Activated naive CD4-positive, alpha-beta T cell treated with anti-CD3 and anti-CD28 coated beads for 36 hours (primary cell): ENCODE measurements around the gene LGALS14. TPM values are rescaled to one million over a fixed set of nuclear protein-coding genes. Genes with fewer than 3 reads are reported as not detected.

Experiments used
- CTCF ChIA-PET: fragments of 350-600 bp; sonication (Branson Sonifier 250); formaldehyde crosslinking; loops from one replicate; lab custom pipeline; 2021; ENCODE audit warnings: antibody characterized with exemption; lab: Charles Lee
- DNase-seq: peaks from one replicate; pipeline ENCODE4 v3.0.0-alpha.2; 2020
- H3K27ac Mint-ChIP-seq: one replicate; pipeline ENCODE4 v1.8.0; 2021; ENCODE audit warnings: mild to moderate bottlenecking, mixed read lengths
- H3K27me3 Mint-ChIP-seq: one replicate; pipeline ENCODE4 v1.8.0; 2021; ENCODE audit warnings: low read depth, mixed read lengths
- H3K36me3 Mint-ChIP-seq: one replicate; pipeline ENCODE4 v1.8.0; 2021; ENCODE audit warnings: low read depth, mixed read lengths
- H3K4me1 Mint-ChIP-seq: one replicate; pipeline ENCODE4 v1.8.0; 2021; ENCODE audit warnings: low read depth, mixed read lengths
- H3K4me3 Mint-ChIP-seq: one replicate; pipeline ENCODE4 v1.8.0; 2021; ENCODE audit warnings: mild to moderate bottlenecking, moderate library complexity, mixed read lengths
- H3K9me3 Mint-ChIP-seq: one replicate; pipeline ENCODE4 v1.8.0; 2021; ENCODE audit warnings: mixed read lengths
- intact Hi-C: fragments of 100-400 bp; cut with micrococcal nuclease; formaldehyde crosslinking; loops from one replicate; pipeline ENCODE4 v1.15.1; 2023
- total RNA-seq, 2 experiments: library from RNA; stranded (reverse); gene quantifications; one replicate each; pipeline ENCODE4 v1.2.3, GENCODE V29; 2021

The LGALS14 gene
- total RNA-seq, 2 experiments from 2014 or later = 1.2 to 2.4 TPM

DNA sequence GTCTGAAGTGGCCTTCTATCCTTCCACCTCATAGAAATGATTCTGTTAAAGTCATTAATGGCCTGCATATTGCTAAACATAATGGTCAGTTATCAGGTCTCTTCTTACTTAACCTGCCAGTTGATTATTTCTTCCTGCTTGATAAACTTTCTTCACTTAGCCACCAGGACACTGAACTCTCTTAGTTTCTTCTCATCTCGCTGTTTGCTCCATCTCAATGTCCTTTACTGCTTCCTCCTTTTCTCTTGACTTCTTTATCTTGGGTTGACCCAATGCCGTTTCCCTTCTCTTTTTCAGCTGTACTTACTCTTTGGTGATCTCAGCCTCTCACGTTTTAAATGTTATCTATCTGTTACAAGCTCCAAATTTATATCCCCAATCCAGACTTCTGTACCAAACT lies 50.7 kb downstream of the LGALS14 start:
- CTCF ChIA-PET = interaction anchor here (1.0 to 1.4 kb wide), 2 partner anchors 9 to 13 kb away, joined by 3 to 8 read pairs; no protein-coding TSS in a partner anchor
- Mint-ChIP-seq H3K9me3 (no peaks in the 10 kb centered on the region), H3K27me3 (peaks cover 9% of the 10 kb centered on the region), H3K27ac (no peak overlapping the region), H3K4me3 (no peak overlapping the region), H3K36me3 (no peaks in the 10 kb centered on the region), H3K4me1 (no peaks in the 10 kb centered on the region)
- no peak for DNase-seq
- intact Hi-C loops = no loop called here

Other genes with a start within 250 kb of the LGALS14 start
- 100 to 1,000 TPM; 103 to 107 TPM for gene TIMM50, start 223.6 kb upstream of the LGALS14 start, total RNA-seq
- under 1 TPM; 0.74 to 0.79 TPM for gene DLL3, start 205.5 kb upstream of the LGALS14 start, total RNA-seq
- not detected for gene SELENOV, start 189.3 kb upstream of the LGALS14 start, total RNA-seq
- gene EID2B, start 171.6 kb upstream of the LGALS14 start, total RNA-seq = 1 to 10 TPM; 5.7 to 6.2 TPM
- 1 to 10 TPM; 7.7 to 9.1 TPM for gene EID2, start 164.3 kb upstream of the LGALS14 start, total RNA-seq
- gene LGALS13, start 102.0 kb upstream of the LGALS14 start, total RNA-seq = not detected
- gene LGALS16, start 48.6 kb upstream of the LGALS14 start, total RNA-seq = not detected
- gene CLC, start 33.5 kb downstream of the LGALS14 start, total RNA-seq = not detected
- not detected for gene LEUTX, start 74.4 kb downstream of the LGALS14 start, total RNA-seq
- gene DYRK1B, start 129.7 kb downstream of the LGALS14 start, total RNA-seq = 1 to 10 TPM; 6.1 to 6.6 TPM
- 100 to 1,000 TPM; 742 to 785 TPM for gene FBL, start 141.9 kb downstream of the LGALS14 start, total RNA-seq
- gene FCGBP, start 230.2 kb downstream of the LGALS14 start, total RNA-seq = 1 to 10 TPM; 3.1 to 3.8 TPM